GM21515 (cell line): ENCODE results near the gene SVBP.

Source experiments
- ATAC-seq: cut with Tn5 transposase; IDR thresholded peaks from one replicate; pipeline ENCODE4 v1.9.1; 2021; ENCODE audit not compliant: unreplicated experiment

Gene SVBP

GRCh38 chr1:42806593-42806992 lies 10.6 kb downstream of the SVBP start:
- no peak for ATAC-seq

GRCh38 chr1:42806171-42806570 lies 11.0 kb downstream of the SVBP start:
- ATAC-seq: no peak

GRCh38 chr1:42801832-42802473 lies 15.2 kb downstream of the SVBP start:
- ATAC-seq: no peak

DNA sequence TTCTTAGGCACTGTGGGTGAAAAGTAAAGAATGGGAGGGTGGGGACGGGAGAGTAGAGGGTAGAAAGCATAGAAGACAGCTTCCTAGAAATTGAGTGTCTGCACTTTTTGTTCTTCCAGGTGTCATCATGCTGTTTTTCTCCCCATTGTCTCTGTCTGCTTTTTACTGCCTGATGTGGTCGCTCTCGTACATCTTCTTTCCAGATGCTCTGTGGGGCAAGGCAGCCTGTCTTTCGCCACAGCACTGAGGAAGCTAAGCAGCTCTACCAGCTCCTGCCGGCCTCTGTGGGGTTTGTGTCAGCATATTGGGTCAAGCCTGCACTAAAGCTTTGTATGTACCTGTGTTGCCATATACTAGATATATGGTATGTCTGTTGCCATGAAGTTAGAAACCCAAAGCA lies 19.2 kb downstream of the SVBP start:
- no peak for ATAC-seq

- ATAC-seq: no peak
These were observed 19.8 kb downstream of the SVBP start for GRCh38 chr1:42797414-42797813.

GRCh38 chr1:42793824-42794223 lies 23.4 kb downstream of the SVBP start:
- no peak for ATAC-seq

DNA sequence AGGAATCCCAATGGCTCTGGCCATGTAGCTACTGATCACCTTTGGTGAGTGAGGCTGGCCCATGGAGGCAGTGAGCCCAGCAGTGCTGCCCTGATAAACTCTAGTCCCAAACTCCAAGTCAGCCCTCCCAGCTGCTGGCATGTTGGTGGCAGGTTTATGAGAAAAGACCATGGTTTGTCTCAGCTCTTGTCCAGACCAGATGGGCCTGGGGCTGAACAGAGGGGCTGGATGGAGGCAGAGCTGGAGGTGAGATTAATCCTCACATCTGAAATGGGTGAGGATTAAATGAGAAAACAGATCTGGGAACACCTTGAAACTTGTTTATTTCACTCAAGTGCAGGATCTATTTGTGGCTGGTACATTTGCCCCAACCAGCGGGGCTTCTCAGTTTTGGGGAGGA lies 29.2 kb downstream of the SVBP start:
- ATAC-seq: no peak

DNA sequence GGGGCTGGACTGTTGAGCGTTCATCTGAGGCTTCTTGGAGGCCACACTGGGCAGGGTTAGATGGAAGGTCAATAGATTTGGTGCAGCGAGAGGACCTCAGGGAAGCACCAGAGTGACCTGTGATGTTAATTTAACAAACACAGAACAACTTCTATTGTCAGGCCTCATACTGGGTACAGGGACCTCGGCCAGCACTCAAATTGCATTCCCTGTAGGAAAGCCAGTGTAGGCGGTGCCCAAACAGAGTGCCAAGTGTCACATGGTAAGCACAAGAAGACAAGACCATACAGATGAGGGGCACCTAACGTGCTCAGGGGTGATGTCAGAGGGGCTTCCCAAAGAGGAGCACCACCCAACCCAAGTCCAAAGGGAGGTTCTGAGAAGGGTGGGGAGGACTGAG lies 31.1 kb downstream of the SVBP start:
- no peak for ATAC-seq

- ATAC-seq: no peak
These were observed 32.1 kb downstream of the SVBP start, which contains the start of gene TMEM269 for GRCh38 chr1:42784946-42785693. TSS of gene TMEM269 (plus strand) at chr1:42784991. CDS start at chr1:42789894, 4,903 bp downstream.

- no peak for ATAC-seq
These were observed 32.7 kb downstream of the SVBP start for GRCh38 chr1:42784547-42784945.

GRCh38 chr1:42783092-42783491 lies 34.1 kb downstream of the SVBP start:
- ATAC-seq: no peak

- no peak for ATAC-seq
These were observed 37.0 kb downstream of the SVBP start for GRCh38 chr1:42780176-42780575.

- ATAC-seq: no peak
These were observed 37.5 kb downstream of the SVBP start for GRCh38 chr1:42779725-42780124.

- no peak for ATAC-seq
These were observed 39.3 kb downstream of the SVBP start for GRCh38 chr1:42777852-42778251.

GRCh38 chr1:42776502-42776901 lies 40.7 kb downstream of the SVBP start:
- no peak for ATAC-seq

DNA sequence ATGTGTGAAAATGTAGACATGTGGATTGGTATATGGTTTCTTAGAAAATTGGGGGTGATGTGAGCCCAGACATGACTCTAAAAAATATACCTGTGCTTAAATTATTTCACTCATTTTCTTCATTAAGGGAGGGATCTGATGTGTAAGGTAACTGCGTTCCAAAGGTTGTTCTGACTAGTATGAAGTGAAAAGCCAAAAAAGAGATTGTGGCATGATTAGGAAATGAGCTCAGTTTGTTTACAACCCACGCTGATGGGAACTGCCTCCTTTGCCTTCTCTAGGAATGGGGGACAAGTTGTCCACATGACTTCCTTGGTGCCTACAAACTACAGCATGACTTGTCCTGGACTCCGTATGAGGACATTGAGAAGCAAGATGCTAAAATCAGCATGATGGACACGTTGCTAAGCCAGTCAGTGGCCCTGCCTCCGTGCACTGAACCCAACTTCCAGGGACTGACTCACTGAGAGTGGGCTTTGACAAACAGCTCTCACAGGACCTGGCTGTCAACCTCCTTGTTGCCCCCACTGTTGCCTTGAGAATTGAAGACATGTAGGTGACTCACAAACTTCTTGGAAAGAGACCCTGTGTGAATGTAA lies 42.2 kb downstream of the SVBP start:
- ATAC-seq: no peak

DNA sequence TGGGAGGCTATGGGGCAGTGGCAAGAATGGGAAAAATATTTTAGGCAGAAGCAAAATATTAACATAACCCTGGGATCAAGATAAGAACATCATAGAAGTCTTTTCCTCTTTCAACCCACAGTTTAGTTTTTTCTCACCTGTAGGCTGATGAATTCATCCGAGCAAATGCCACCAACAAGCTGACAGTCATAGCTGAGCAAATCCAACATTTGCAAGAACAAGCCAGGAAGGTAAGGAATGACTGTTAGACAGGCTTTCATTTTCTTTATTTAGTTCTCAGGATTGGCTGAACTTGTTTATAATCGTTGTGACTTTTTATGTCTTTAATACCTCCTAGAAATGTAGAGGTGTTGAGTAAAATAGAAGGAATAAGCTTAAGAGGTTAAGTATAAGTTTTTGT lies 43.8 kb downstream of the SVBP start:
- no peak for ATAC-seq

- ATAC-seq: no peak
These were observed 47.4 kb downstream of the SVBP start for GRCh38 chr1:42769811-42770210.

- ATAC-seq: no peak
These were observed 49.0 kb downstream of the SVBP start for GRCh38 chr1:42768172-42768571.

GRCh38 chr1:42767510-42768000 lies 49.6 kb downstream of the SVBP start:
- peak; percentile 20 for ATAC-seq

- peak; percentile 88 for ATAC-seq
These were observed 50.3 kb downstream of the SVBP start, which contains the start of the genes C1orf50 and P3H1 for GRCh38 chr1:42766741-42767509. TSS of gene C1orf50 (plus strand) at chr1:42767249. CDS start at chr1:42767312, 63 bp downstream. TSS of gene P3H1 (minus strand) at chr1:42767028. CDS start at chr1:42766971, 57 bp downstream.
